Skeletal muscle cell (primary cell): Measurements from ENCODE around the gene TMEM134.

Source experiments
- DNase-seq: peaks from one replicate; pipeline ENCODE4 v3.0.0-alpha.2; 2010; ENCODE audit warnings: low read depth
- H3K4me3 ChIP-seq: 2 replicates; pipeline ENCODE4 v1.5.1; 2011; ENCODE audit warnings: low read depth, mild to moderate bottlenecking, control low read depth, low read length, moderate library complexity

Gene TMEM134

DNA sequence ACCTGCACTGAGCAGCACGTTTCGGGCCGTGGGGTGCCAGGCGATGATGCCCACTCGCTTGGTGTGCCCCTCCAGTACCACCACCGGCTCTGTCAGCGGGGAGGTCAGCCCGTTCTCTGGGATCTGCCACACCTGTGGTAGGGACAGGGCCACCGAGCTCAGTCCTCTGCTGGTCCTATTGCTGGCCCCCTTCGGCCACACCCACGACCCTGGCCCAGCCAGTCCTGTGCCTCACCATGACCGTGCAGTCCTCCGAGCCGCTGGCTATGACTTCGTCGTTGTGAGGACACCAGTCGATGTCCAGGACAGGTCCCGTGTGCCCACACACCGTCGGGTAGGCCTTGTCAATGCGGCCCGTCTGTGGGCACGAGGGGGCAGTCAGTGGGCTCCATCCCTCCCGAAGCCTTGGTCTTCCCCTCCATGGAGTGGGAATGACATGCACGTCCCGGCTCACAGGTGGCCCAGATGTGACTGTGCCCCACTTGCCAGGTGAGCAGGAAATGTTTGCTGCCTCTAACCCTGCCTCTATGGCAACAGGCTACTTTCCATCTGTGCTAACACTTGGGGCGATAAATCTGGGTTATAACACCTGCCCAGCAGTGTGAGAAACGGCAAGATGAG, 27.2 kb downstream of the TMEM134 start:
- DNase-seq: no peak
- H3K4me3 ChIP-seq: no peak overlapping the region

DNA sequence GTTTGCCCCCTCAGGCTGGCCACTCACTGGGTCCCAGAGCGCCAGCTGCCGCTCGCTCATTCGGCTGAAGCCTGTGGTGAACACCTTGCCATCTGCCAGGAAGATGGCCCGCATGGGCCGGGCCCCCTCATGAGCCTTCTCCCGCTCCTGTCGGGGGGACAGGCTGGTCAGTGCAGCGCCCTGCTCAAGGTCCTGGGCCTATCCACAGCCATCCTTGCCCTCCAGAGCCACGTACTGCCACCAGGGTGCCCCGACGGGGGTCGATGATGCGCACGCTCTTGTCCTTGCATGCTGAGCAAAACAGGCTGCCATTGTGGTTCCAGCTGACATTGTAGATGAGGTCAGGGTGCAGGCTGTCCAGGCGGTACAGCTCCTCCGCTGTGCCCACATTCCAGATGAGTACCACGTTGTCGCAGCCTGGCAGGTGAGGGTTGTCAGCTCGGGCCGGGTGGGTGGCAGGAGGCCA, 27.9 kb downstream of the TMEM134 start:
- H3K4me3 ChIP-seq: no peak overlapping the region
- DNase-seq: no peak

DNA sequence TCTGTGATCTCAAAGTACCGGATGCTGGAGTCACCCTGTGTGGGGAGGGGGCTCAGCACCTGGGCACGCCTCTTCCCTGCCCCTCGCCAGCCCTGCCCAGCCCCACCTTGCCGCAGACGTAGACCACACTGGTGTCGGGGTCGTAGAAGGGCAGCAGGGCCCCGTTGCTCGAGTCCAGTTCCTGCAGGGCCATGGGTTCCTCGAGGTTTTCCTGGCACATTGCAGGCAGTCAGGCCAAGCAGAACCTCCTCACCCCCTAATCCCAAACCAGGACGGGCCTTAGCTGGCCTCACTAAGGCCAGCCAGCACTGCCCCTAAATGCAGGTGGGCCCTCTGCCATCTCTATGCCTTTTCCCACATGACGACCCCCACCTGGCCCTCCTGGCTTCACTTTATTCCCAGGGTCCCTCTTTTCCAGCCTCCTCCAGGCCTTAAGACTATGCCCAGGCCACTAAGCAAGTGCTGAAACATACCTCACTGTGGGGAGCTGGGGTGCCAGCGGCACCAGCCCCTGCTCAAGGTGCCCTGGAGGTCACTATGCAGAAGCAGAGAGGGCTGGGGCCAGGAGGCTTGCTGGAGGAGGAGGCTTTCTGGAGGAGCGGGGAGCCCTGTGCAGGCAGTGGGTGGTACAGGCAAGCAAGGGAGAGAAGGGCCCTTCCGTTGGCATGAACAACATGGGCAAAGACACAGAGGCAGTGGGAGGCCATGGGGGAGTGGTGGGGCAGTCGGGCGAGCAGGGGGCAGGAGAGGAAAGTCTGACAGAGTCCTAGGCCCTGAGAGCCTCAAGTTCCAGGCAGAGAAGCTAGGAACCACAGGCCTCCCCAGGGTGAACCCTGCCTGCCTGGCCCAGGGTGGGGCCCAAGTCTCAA, 28.6 kb downstream of the TMEM134 start:
- H3K4me3 ChIP-seq: no peak overlapping the region
- no peak for DNase-seq

DNA sequence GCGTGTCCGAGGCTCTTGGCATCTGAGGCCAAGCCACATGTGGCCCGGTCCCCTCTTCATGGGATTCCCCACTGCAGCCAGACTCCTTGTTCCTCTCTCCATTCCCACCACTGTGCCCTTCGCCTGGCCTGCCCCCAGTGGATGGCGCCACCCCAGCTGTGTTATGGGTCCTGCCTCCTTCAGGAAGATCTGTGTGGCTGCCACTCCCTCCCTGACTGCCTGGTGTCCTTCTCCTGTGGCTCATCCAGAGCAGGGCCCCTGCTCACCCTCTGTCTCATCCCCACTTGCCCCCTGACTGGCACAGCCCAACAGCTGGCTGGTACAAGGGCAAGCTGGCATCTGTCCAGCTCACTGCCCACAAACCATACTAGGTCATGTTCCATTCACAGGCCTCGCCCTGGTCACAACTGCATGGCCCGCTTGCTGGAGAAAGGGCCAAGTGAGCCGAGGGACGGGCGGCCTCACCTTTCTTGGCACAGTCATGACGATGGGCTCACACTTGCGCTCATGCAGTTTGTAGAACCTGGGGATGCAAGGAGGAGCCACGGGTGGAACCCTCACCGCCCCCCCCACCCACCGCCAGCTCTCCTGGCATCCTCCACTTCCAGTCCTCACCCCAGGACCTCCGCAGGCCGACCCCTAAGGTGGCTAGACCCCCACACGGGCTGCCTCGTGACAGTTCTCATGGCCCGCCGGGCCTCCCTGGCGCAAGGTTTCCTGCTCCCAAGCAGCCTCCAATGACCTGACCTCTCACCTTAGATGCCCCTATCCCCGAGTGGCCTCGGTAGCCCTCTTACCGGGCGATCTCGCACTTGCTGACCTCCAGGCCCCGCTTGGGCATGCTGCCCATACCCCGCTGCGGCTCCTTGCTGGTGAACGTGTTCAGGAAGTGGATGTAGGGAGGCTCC, 29.5 kb downstream of the TMEM134 start:
- no peak for DNase-seq

DNA sequence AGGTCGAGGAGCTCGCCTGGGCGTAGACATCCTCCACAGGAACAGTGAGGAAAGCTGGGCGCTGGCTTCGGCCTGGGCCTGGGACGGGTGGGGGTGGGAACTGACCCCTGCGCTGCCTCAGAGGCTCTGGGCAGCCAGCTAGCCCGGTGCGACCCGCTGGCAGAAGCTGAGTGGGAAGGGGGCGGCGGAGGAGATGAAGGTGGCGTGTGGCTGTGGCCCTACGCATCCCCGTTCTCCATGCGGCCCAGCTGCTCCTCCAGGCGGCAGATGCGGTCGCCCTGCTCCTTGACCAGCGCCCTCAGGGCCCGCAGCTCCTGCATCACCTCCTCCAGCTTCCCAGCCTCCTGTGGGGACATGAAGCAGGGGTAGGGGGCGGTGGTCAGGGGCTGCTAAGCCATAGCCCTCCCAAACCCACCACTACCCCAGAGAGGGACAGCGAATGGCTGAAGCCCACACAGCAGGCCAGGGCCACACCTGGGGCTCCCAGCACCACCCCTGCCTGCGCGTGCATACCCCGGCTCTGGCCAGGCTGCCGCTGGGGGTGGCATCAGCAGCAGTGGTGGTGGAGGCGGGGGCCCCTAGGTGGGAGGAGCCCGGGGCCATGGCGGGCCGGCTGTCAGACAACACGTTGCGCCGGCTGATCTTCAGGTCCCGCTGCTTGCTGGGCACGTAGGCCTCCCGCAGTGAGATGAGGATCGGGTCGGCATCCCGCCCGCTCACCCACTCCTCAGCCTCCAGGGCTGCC, 30.7 kb downstream of the TMEM134 start:
- DNase-seq: no peak
- no peak overlapping the region for H3K4me3 ChIP-seq

More for the DNA sequence above, 29.5 kb downstream of the TMEM134 start:
- H3K4me3 ChIP-seq: no peak overlapping the region

DNA sequence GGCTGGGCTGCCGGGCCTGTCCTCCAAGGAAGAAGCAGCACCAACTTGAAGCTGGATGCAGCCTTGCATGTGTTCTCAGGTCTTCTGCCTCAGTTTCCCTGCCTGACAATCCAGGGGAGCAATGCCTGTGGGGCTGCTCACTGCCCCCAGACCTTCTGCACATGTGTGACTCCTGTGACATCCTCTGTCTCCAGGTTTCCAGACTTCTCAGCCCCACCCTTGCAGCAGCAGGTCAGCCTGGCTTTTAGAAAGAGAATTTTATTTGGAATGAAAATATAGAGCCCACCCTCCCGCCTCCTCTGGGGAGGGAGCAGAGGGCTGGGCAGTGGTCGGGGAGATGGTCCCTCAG, 31.3 kb downstream of the TMEM134 start:
- no peak overlapping the region for H3K4me3 ChIP-seq
- DNase-seq: no peak

DNA sequence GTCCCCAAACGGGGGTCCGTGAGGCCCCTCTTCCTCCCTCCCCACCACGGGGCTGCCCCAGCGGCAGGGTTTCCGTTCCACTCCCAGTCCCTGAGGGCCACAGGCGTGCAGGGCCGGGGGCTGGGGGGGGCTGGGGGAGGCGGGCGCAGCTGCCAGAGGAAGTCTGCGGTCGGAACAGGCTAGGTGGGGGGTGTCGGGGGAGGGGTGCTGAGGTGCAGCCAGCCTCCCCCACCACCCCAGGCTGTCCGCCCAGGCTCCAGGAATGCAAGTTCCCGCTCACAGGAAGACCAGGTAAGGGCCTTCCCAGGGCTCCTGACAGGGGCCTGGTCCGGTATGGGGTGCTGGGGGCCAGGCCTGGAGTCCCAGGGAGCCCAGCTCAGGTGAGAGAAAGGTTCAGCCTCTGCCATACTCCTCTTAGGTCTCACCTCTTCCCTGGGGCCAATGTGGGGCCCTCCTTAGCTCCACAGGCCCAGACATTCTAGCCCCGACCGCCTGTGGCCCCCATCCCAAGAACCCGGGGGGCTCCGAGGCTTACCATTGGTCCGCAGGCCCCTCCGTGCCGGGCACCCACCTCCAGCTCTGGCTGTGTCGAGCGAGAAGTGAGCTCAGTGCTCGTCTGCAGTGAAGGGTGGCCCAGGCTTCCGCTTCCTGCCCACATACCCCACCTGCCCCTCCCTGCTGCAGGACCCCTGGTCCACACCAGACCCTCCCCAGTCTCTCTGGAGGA, 31.8 kb downstream of the TMEM134 start, which contains the start of gene PTPRCAP:
Gene PTPRCAP (minus strand): TSS at position 601 of the 727 bp plus-strand sequence. CDS start 63 bp downstream, at position 538.
- H3K4me3 ChIP-seq: no peak within 1 kb of the TSS

DNA sequence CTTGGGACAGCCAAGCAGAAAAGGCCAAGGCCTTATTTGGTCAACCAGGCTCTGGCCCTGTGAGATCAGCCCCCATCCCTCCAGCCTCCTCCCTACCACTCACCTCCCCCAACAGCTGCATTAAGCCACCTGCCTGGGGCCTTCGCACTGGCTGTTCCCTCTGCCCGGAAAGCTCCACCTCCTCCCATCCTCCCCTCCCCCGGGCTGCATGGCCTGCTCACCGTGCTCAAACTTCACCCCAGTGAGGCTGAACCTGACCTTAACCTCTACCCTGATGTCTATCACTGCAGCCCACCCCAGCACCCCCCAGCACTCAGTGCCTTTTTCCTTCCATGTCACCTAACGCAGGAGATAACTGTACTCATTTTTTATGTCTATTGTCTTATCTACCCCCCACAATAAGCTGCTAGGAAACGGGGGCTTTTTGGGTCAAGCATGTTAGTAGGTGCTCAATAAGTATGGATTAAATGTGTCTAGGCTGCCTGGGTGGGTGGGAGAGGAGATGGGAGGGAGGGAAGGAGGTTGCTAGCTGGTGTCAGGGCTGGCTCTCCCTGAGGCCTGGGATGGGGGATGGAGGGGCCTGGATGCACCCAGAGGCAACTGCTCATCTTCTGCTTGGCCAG, 32.5 kb downstream of the TMEM134 start:
- no peak for DNase-seq
- H3K4me3 ChIP-seq: no peak overlapping the region

More for the DNA sequence above, 31.8 kb downstream of the TMEM134 start, which contains the start of gene PTPRCAP:
- DNase-seq: no peak

DNA sequence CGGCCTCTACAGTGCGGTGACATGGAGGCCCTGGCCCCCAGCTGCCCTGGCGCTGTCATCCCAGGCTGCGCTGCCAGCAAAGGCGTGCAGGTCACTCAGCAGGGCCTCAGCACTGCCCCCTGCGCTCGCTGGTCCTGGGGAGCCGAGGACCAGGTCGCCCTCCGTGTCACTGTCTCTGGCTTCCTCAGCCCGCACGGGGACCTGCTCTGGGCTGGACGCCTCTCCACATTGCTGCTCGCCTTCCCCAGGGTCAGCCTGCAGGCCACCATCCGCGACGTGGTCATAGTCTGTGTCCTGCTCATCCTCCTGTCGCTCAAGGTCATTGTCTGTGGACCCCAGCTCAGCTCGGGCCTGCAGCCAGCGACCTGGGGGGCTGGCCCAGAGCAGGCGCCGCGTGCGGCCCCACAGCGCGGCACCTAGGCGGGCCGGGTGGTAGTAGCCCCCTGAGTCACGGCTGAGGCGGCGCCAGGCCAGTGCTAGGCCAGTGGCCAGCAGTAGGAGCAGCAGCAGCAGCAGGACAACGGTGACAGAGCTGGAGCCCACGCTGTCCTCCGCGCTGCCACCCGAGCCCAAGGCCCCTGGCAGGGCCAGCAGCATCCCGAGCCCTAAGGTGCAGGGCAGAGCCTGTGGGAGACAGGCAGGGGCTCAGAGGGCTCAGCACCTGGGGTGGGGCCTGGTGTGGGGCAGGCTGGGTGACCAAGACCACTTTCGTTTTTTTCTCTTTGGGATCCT, 33.2 kb downstream of the TMEM134 start:
- no peak for DNase-seq
- no peak overlapping the region for H3K4me3 ChIP-seq

DNA sequence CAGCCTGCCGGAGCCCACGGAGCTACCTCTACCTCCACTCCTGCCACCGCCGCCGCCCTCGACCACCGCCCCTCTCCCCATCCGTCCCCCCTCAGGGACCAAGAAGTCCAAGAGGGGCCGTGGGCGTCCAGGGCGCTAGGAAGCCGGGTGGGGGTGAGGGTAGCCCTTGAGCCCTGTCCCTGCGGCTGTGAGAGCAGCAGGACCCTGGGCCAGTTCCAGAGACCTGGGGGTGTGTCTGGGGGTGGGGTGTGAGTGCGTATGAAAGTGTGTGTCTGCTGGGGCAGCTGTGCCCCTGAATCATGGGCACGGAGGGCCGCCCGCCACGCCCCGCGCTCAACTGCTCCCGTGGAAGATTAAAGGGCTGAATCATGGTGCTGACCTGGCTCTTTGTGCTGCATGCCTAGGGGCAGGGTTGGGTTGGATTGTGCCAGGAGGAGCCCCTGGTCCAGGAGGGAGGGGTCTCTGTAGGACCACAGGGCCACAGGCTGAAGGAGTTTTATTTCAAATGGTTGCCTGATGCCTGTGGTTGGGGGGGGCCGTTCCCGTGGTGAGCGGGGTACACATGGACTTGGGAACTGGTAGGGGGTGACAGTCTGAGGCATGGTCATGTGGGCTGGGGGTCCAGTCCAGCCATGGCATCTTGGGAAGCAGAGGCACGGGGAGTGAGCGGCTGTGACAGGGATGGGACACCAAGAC, 33.9 kb downstream of the TMEM134 start:
- no peak overlapping the region for H3K4me3 ChIP-seq

DNA sequence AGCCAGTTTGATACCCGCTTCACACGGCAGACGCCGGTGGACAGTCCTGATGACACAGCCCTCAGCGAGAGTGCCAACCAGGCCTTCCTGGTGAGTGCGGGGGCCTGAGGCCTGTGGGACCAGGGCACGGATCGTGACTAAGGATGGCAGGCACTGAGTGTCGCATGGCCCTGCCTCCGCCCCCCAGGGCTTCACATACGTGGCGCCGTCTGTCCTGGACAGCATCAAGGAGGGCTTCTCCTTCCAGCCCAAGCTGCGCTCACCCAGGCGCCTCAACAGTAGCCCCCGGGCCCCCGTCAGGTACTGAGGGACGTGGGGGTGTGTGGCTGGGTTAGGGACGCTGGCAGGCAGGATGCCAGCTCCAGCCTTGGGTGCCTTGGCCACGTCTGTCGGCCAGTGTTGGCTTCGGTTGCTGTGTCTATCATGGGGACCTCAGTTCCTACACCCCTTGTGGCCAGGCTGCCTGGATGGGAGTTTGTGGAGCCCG, 34.6 kb downstream of the TMEM134 start:
- H3K4me3 ChIP-seq: no peak overlapping the region

More for the DNA sequence above, 33.9 kb downstream of the TMEM134 start:
- no peak for DNase-seq

DNA sequence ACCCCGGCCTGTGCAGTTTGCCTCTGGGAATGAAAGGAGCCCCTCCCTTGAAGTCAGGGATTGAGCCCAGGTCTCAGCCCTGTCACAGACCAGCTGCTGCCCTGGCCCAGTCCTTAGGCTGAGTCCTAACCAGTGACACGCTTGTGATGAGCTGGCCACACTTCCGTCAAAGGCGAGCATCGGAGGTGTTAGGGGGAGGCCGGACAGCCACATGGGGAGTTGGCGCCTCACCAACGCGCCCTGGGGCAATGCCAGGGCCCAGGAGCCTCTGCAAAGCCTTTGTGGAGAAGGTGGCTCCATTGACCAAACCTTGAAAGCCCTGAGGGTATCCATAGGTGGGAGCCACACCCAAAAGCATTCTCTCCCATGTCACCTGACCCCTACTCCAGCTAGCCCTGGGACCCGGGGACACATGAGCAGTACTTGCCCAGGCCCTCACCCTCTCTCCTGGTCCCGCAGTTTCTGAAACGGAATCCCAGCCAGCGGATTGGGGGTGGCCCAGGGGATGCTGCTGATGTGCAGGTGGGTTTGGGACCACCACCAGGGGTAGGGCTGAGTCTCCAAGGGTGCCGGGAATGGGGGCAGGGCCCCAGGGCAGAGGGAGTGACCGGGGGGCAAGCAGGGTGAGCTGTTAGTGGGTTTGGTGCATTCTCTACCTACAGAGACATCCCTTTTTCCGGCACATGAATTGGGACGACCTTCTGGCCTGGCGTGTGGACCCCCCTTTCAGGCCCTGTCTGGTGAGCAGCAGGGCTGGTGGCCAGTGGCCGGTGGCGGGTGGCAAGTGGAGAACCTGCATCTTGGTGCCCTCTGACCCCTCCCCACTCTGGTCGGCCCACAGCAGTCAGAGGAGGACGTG, 35.3 kb downstream of the TMEM134 start:
- H3K4me3 ChIP-seq: no peak overlapping the region
- DNase-seq: no peak

More for the DNA sequence above, 34.6 kb downstream of the TMEM134 start:
- no peak for DNase-seq

DNA sequence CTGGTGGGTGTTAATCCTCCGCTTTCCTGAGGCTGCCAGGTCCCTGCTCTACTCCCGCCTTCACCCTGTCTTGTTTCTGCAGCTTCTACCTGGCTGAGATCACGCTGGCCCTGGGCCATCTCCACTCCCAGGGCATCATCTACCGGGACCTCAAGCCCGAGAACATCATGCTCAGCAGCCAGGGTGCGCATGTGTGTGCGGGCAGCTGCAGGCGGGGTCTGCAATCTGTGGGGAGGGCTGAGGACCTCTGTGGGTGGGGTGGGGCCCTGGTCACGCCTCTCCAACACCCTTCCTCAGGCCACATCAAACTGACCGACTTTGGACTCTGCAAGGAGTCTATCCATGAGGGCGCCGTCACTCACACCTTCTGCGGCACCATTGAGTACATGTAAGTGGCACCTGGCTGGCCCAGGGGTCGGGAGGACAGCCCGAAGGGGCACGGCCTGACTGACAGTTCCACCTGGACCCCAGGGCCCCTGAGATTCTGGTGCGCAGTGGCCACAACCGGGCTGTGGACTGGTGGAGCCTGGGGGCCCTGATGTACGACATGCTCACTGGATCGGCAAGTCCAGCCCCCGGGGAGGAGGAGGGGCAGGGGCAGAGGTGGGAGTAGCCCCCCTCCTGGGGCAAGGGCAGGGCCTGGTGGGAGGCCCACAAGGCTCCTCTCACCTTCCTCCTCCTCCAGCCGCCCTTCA, 36.2 kb downstream of the TMEM134 start:
- no peak for DNase-seq
- no peak overlapping the region for H3K4me3 ChIP-seq

DNA sequence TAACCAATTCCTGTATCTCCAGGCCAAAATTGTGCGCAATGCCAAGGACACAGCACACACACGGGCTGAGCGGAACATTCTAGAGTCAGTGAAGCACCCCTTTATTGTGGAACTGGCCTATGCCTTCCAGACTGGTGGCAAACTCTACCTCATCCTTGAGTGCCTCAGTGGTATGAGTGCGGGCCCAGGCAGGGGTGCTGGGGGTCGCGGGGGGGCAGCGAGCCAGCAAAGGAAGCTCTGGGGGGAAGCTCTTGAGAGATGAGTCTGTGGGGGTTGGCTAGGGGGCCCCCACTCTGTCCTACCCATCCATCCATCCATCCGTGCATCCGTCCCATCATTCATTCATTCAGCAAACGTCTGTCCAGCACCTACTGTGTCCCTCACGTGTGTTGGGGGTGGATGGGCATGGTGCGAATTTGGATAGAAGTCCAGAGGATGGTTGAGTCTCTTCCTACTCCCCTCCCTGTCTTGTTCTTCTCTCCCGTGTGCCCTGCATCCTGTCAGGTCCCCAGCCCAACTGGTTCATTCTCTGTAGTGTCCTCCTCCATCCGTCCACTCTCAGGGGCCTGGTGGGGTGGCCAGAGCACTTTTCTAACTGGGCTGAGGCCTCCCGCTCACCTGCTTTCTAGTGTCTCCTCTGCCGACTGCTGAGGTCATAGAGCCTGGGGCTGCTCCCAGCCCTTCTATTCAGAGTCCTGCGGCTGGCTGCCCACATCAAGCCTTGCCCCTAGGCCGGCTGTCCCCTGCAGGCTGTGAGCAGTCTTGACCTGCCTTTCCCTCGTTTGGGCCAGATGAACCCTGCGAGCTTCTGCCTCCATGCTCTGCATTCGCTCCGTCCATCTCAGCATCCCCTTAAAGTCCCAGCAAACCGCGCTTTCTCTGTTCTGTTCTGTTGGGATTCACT, 37.5 kb downstream of the TMEM134 start:
- no peak for DNase-seq
- H3K4me3 ChIP-seq: no peak overlapping the region
